Mesenchymal stem cell (in vitro differentiated cells and primary cell): ENCODE measurements around the gene NSFL1C.

Source experiments
- DNase-seq: peaks from one replicate; pipeline ENCODE4 v3.0.0-alpha.2; 2013
- H2AFZ ChIP-seq: one replicate; pipeline ENCODE4 v1.6.1; 2013; ENCODE audit warnings: low read depth, mild to moderate bottlenecking, control low read depth, inconsistent platforms, low read length, moderate library complexity
- H2AK5ac ChIP-seq: 2 replicates; pipeline ENCODE4 v1.6.1; 2013; ENCODE audit warnings: low read length, moderate library complexity, mild to moderate bottlenecking, inconsistent platforms; ENCODE audit not compliant: severe bottlenecking
- H2BK120ac ChIP-seq: one replicate; pipeline ENCODE4 v1.6.1; 2013; ENCODE audit warnings: low read depth, mild to moderate bottlenecking, inconsistent platforms, low read length, moderate library complexity
- H2BK12ac ChIP-seq, 2 experiments: one replicate each; pipeline ENCODE4 v1.6.1; 2013; ENCODE audit warnings: inconsistent platforms in 2 of 2, low read length in 2 of 2, mild to moderate bottlenecking in 2 of 2, moderate library complexity in 2 of 2, control low read depth in 1 of 2
- H2BK15ac ChIP-seq: one replicate; pipeline ENCODE4 v1.6.1; 2013; ENCODE audit warnings: mild to moderate bottlenecking, low read depth, inconsistent platforms; ENCODE audit not compliant: poor library complexity, severe bottlenecking
- H2BK5ac ChIP-seq: 2 replicates; pipeline ENCODE4 v1.6.1; 2013; ENCODE audit warnings: low read depth, mild to moderate bottlenecking, low read length, control low read depth, inconsistent platforms; ENCODE audit not compliant: poor library complexity, severe bottlenecking
- H3K14ac ChIP-seq, 2 experiments: one replicate each; pipeline ENCODE4 v1.6.1; 2013; ENCODE audit warnings: inconsistent platforms in 2 of 2, low read length in 2 of 2, control low read depth in 1 of 2, mild to moderate bottlenecking in 1 of 2, moderate library complexity in 1 of 2
- H3K18ac ChIP-seq, 2 experiments: one replicate each; pipeline ENCODE4 v1.6.1; 2013; ENCODE audit warnings: inconsistent platforms in 2 of 2, low read length in 2 of 2, control low read depth in 1 of 2, low read depth in 1 of 2, mild to moderate bottlenecking in 1 of 2
- H3K23ac ChIP-seq, 2 experiments: one replicate each; pipeline ENCODE4 v1.6.1; 2013; ENCODE audit warnings: inconsistent platforms in 2 of 2, low read length in 2 of 2, mild to moderate bottlenecking in 2 of 2, moderate library complexity in 2 of 2, control low read depth in 1 of 2
- H3K27ac ChIP-seq: 2 replicates; pipeline ENCODE4 v1.5.1; 2013; ENCODE audit warnings: mild to moderate bottlenecking, moderate library complexity, low read length, control low read depth, inconsistent platforms; ENCODE audit not compliant: poor library complexity, severe bottlenecking
- H3K27me3 ChIP-seq, 2 experiments: 2 replicates each; pipeline versions ENCODE4 v1.6.1 to v1.7.0; 2013; ENCODE audit warnings: low read length in 2 of 2, mild to moderate bottlenecking in 2 of 2, moderate library complexity in 2 of 2, control low read depth in 1 of 2, inconsistent platforms in 1 of 2; ENCODE audit not compliant: control insufficient read depth in 1 of 2, insufficient read depth in 1 of 2
- H3K36me3 ChIP-seq, 2 experiments: 2 replicates each; pipeline versions ENCODE4 v1.6.1 to v1.7.0; 2013; ENCODE audit warnings: low read length in 2 of 2, control low read depth in 1 of 2, inconsistent platforms in 1 of 2, low read depth in 1 of 2, mild to moderate bottlenecking in 1 of 2; ENCODE audit not compliant: insufficient read depth in 2 of 2, control insufficient read depth in 1 of 2
- H3K4ac ChIP-seq, 2 experiments: one replicate each; pipeline ENCODE4 v1.6.1; 2013; ENCODE audit warnings: inconsistent platforms in 2 of 2, low read length in 2 of 2, mild to moderate bottlenecking in 2 of 2, moderate library complexity in 2 of 2, control low read depth in 1 of 2, low read depth in 1 of 2
- H3K4me1 ChIP-seq: 2 replicates; pipeline ENCODE4 v1.6.1; 2013; ENCODE audit warnings: low read depth, low read length, control low read depth; ENCODE audit not compliant: control insufficient read depth, insufficient read depth
- H3K4me2 ChIP-seq: 2 replicates; pipeline ENCODE4 v1.6.1; 2013; ENCODE audit warnings: low read length, mild to moderate bottlenecking, inconsistent platforms; ENCODE audit not compliant: poor library complexity, severe bottlenecking
- H3K4me3 ChIP-seq, 2 experiments: 2 replicates each; pipeline versions ENCODE4 v1.5.1 to v1.7.0; 2013; ENCODE audit warnings: low read length in 2 of 2, mild to moderate bottlenecking in 2 of 2, control low read depth in 1 of 2, low read depth in 1 of 2; ENCODE audit not compliant: insufficient read depth in 1 of 2
- H3K79me1 ChIP-seq: replicated peaks from 2 replicates; pipeline ENCODE4 v1.6.1; 2013; ENCODE audit warnings: mild to moderate bottlenecking, control low read depth, low read length, inconsistent platforms; ENCODE audit not compliant: poor library complexity, severe bottlenecking
- H3K9ac ChIP-seq: 2 replicates; pipeline ENCODE4 v1.7.0; 2013; ENCODE audit warnings: mild to moderate bottlenecking, low read length, moderate library complexity
- H3K9me3 ChIP-seq: 2 replicates; pipeline ENCODE4 v1.7.0; 2013; ENCODE audit warnings: mild to moderate bottlenecking, low read length; ENCODE audit not compliant: control insufficient read depth
- H4K8ac ChIP-seq: one replicate; pipeline ENCODE4 v1.6.1; 2013; ENCODE audit warnings: inconsistent platforms, mild to moderate bottlenecking, low read length, moderate library complexity
- H4K91ac ChIP-seq: one replicate; pipeline ENCODE4 v1.6.1; 2013; ENCODE audit warnings: mild to moderate bottlenecking, low read length, inconsistent platforms
- WGBS: methylation state at CpG from one replicate; pipeline ENCODE4 v1.1.7; 2013; ENCODE audit warnings: mixed read lengths; 5-methylcytosine and 5-hydroxymethylcytosine counted together

The NSFL1C gene

DNA sequence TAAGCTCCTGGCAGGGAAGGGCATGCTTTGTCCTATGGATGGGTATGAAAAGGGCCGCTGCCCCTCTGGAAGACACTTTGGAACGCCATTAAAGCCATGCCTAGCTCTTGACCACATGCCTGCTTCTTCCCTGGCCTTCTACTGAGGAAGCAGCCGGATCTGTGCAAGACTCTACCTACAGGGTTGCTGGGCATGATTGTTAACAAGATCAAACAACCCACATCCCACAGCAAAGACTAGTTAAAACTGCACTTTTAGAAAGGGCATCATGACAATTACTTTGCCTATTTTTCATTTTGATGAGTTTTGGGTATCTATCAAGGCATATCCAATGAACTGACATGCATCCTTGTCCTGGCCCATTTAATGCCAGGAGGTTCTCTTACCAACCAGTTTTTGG, 25.5 kb downstream of the NSFL1C start:
- no peak overlapping the region for H4K8ac ChIP-seq
- no peak overlapping the region for H2BK12ac ChIP-seq
- no peak overlapping the region for H3K18ac ChIP-seq
- no peaks in the 10 kb centered on the region for H3K27me3 ChIP-seq
- H2AFZ ChIP-seq = no peak overlapping the region
- H3K4ac ChIP-seq = no peak overlapping the region
- H2BK5ac ChIP-seq = no peak overlapping the region
- H3K79me1 ChIP-seq = peaks cover 9% of the 10 kb centered on the region
- no peak overlapping the region for H3K23ac ChIP-seq
- H3K9ac ChIP-seq = no peak overlapping the region
- H3K14ac ChIP-seq = no peak overlapping the region
- no peaks in the 10 kb centered on the region for H3K4me1 ChIP-seq
- DNase-seq = no peak
- no peaks in the 10 kb centered on the region for H3K9me3 ChIP-seq
- WGBS = 95% methylated on average over 3 of the region's 3 CpGs
- no peak overlapping the region for H4K91ac ChIP-seq
- H3K4me3 ChIP-seq = no peak overlapping the region
- H2AK5ac ChIP-seq = no peak overlapping the region
- H3K4me2 ChIP-seq = no peak overlapping the region
- no peak overlapping the region for H3K27ac ChIP-seq
- no peak overlapping the region for H2BK120ac ChIP-seq
- H2BK15ac ChIP-seq = no peak overlapping the region
- peaks cover 59 to 63% of the 10 kb centered on the region in 2 experiments for H3K36me3 ChIP-seq

DNA sequence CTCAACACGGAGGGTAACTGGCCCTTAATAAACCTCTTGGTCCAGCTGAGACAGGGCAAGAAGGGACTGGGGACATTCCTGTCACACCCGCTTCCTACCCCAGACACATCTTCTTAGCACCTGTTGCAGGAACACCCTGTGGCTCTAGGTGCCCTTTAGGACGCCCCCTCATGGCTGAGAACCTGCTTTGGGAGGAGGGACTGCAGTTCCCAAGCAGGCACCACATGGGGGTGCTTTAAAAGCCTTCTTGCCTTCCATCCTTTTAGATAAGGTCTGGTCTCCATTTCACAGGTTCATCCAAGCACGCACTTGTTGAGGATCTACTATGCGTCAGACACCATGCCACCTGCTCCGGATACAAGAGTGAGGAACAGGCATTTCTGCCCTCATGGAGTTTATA, 26.6 kb downstream of the NSFL1C start:
- Histone ChIP-seq H3K9me3 (no peaks in the 10 kb centered on the region), H3K4me2 (no peak overlapping the region), H3K4me1 (no peaks in the 10 kb centered on the region), H3K36me3 (peaks cover 47 to 52% of the 10 kb centered on the region in 2 experiments), H2BK12ac (no peak overlapping the region), H3K27me3 (no peaks in the 10 kb centered on the region), H3K23ac (no peak overlapping the region), H3K4ac (no peak overlapping the region), H2BK5ac (no peak overlapping the region), H3K27ac (no peak overlapping the region), H4K91ac (no peak overlapping the region), H3K14ac (no peak overlapping the region), H2AK5ac (no peak overlapping the region), H3K18ac (no peak overlapping the region), H3K9ac (no peak overlapping the region), H2AFZ (no peak overlapping the region), H2BK15ac (no peak overlapping the region), H3K4me3 (no peak overlapping the region), H2BK120ac (no peak overlapping the region), H3K79me1 (peaks cover 5% of the 10 kb centered on the region), H4K8ac (no peak overlapping the region)
- 81% methylated on average over 6 of the region's 6 CpGs for WGBS
- DNase-seq = no peak

DNA sequence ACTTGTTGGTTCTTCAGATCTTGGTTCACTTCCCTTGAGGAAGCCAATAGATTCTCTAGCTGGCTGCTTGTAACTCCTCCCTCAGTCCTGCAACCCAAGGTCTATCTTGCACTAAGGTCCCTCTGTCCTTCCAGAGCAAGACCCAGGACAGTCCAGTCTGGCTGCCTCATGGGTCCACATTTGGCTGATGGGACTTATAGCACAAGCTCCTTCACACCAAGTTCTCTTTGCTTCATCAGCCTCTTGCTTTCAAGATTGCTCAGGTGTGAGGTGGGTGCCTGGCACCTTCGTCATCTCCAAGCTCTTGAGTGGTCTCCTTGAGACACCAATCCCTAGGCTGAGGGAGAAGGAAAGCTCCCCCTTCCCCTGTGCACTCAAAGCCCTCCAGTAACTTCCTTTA, 28.3 kb downstream of the NSFL1C start:
- Histone ChIP-seq H2BK15ac (no peak overlapping the region), H3K9ac (no peak overlapping the region), H3K14ac (no peak overlapping the region), H2BK12ac (no peak overlapping the region), H3K4me2 (no peak overlapping the region), H3K79me1 (peaks cover 4% of the 10 kb centered on the region), H4K8ac (no peak overlapping the region), H3K4ac (no peak overlapping the region), H3K27ac (no peak overlapping the region), H2BK120ac (no peak overlapping the region), H3K4me1 (no peaks in the 10 kb centered on the region), H3K36me3 (peaks cover 31 to 35% of the 10 kb centered on the region in 2 experiments), H3K18ac (no peak overlapping the region), H3K27me3 (no peaks in the 10 kb centered on the region), H2BK5ac (no peak overlapping the region), H3K9me3 (no peaks in the 10 kb centered on the region), H3K4me3 (no peak overlapping the region), H4K91ac (no peak overlapping the region), H3K23ac (no peak overlapping the region), H2AFZ (no peak overlapping the region), H2AK5ac (no peak overlapping the region)
- WGBS = 56% methylated on average over 1 of the region's 1 CpG
- no peak for DNase-seq

DNA sequence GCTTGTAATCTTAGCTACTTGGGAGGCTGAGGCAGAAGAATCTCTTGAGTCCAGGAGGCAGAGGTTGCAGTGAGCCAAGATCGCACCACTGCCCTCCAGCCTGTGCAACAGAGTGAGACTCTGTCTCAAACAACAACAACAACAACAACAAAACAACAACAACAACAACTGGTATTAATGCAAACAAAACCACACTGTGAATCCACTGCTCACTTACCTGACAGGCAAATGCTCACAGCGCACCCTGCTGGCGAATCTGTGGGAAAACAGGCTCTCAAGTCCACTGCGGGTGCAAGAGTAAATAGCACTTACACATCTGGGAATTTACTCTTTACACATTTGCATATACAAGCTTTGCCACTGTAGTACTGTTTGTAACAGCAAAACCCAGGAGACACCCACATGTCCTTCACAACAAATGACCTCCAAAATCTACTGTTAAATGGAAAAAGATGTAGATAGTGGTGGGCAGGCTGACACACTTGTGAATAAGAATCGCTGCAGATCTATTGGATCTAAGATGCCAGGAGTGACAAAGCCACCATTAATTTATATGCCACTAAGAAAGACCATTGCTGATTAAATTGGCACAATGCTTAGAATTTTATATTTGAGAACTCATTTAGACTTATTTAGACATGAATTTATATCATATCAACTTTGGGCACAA, 29.3 kb downstream of the NSFL1C start:
- H3K9ac ChIP-seq = no peak overlapping the region
- no peak overlapping the region for H2BK12ac ChIP-seq
- H3K18ac ChIP-seq = no peak overlapping the region
- no peak overlapping the region for H3K14ac ChIP-seq
- H3K9me3 ChIP-seq = no peaks in the 10 kb centered on the region
- no peak overlapping the region for H2AK5ac ChIP-seq
- no peaks in the 10 kb centered on the region for H3K4me1 ChIP-seq
- H3K23ac ChIP-seq = no peak overlapping the region
- no peak overlapping the region for H3K4me3 ChIP-seq
- H2BK15ac ChIP-seq = no peak overlapping the region
- no peak overlapping the region for H4K8ac ChIP-seq
- H3K27me3 ChIP-seq = no peaks in the 10 kb centered on the region
- DNase-seq = peak; percentile 85
- H4K91ac ChIP-seq = no peak overlapping the region
- H3K36me3 ChIP-seq = peaks cover 21 to 26% of the 10 kb centered on the region in 2 experiments
- no peak overlapping the region for H2AFZ ChIP-seq
- WGBS = 18% methylated on average over 4 of the region's 5 CpGs
- no peak overlapping the region for H2BK5ac ChIP-seq
- H3K4ac ChIP-seq = no peak overlapping the region
- H3K4me2 ChIP-seq = no peak overlapping the region
- H2BK120ac ChIP-seq = no peak overlapping the region
- H3K79me1 ChIP-seq = peaks cover 1% of the 10 kb centered on the region
- no peak overlapping the region for H3K27ac ChIP-seq
